ENCODE measurements around the gene STARD5.

STARD5 gene

GRCh38 chr15:81282606-81282895 is 41.4 kb downstream of the STARD5 start:
- Histone ChIP-seq H3K4me3 (ENCODE audit: low read depth, low read length) (no peak overlapping the region), H2AFZ (ENCODE audit: low read length, unreplicated experiment) (no peak overlapping the region), H3K36me3 (ENCODE audit: insufficient read depth, low read length) (no peaks in the 10 kb centered on the region), H3K79me2 (ENCODE audit: control insufficient read depth, insufficient read depth, low read length, unreplicated experiment) (no peaks in the 10 kb centered on the region), H3K27me3 (ENCODE audit: insufficient read depth, low read length) (peaks cover 22% of the 10 kb centered on the region), H3K4me1 (ENCODE audit: control insufficient read depth, insufficient read depth, low read length, unreplicated experiment) (no peaks in the 10 kb centered on the region), H3K27ac (ENCODE audit: low read depth, low read length) (no peak overlapping the region)

GRCh38 chr15:81281766-81282605 is 42.0 kb downstream of the STARD5 start:
- H3K4me1 ChIP-seq (ENCODE audit: control insufficient read depth, insufficient read depth, low read length, unreplicated experiment), result no peaks in the 10 kb centered on the region
- H3K4me3 ChIP-seq (ENCODE audit: low read depth, low read length), result no peak overlapping the region
- no peak overlapping the region for H3K27ac ChIP-seq (ENCODE audit: low read depth, low read length)
- peaks cover 22% of the 10 kb centered on the region for H3K27me3 ChIP-seq (ENCODE audit: insufficient read depth, low read length)
- H2AFZ ChIP-seq (ENCODE audit: low read length, unreplicated experiment), result no peak overlapping the region
- no peaks in the 10 kb centered on the region for H3K36me3 ChIP-seq (ENCODE audit: insufficient read depth, low read length)
- no peaks in the 10 kb centered on the region for H3K79me2 ChIP-seq (ENCODE audit: control insufficient read depth, insufficient read depth, low read length, unreplicated experiment)

- H3K27me3 ChIP-seq (ENCODE audit: insufficient read depth, low read length), result peaks cover 19% of the 10 kb centered on the region
- no peaks in the 10 kb centered on the region for H3K36me3 ChIP-seq (ENCODE audit: insufficient read depth, low read length)
- no peak overlapping the region for H3K4me3 ChIP-seq (ENCODE audit: low read depth, low read length)
- H3K79me2 ChIP-seq (ENCODE audit: control insufficient read depth, insufficient read depth, low read length, unreplicated experiment), result no peaks in the 10 kb centered on the region
- H3K4me1 ChIP-seq (ENCODE audit: control insufficient read depth, insufficient read depth, low read length, unreplicated experiment), result no peaks in the 10 kb centered on the region
- no peak overlapping the region for H2AFZ ChIP-seq (ENCODE audit: low read length, unreplicated experiment)
- no peak overlapping the region for H3K27ac ChIP-seq (ENCODE audit: low read depth, low read length)
Observed at GRCh38 chr15:81281456-81281735, 42.5 kb downstream of the STARD5 start.

GRCh38 chr15:81280696-81281455 is 43.1 kb downstream of the STARD5 start:
- Histone ChIP-seq H3K4me1 (ENCODE audit: control insufficient read depth, insufficient read depth, low read length, unreplicated experiment) (no peaks in the 10 kb centered on the region), H3K79me2 (ENCODE audit: control insufficient read depth, insufficient read depth, low read length, unreplicated experiment) (no peaks in the 10 kb centered on the region), H3K36me3 (ENCODE audit: insufficient read depth, low read length) (no peaks in the 10 kb centered on the region), H3K27ac (ENCODE audit: low read depth, low read length) (no peak overlapping the region), H3K4me3 (ENCODE audit: low read depth, low read length) (no peak overlapping the region), H2AFZ (ENCODE audit: low read length, unreplicated experiment) (no peak overlapping the region), H3K27me3 (ENCODE audit: insufficient read depth, low read length) (peaks cover 14% of the 10 kb centered on the region)

GRCh38 chr15:81279621-81280485 is 44.1 kb downstream of the STARD5 start:
- Histone ChIP-seq H3K4me1 (ENCODE audit: control insufficient read depth, insufficient read depth, low read length, unreplicated experiment) (no peaks in the 10 kb centered on the region), H3K36me3 (ENCODE audit: insufficient read depth, low read length) (no peaks in the 10 kb centered on the region), H3K27ac (ENCODE audit: low read depth, low read length) (no peak overlapping the region), H3K4me3 (ENCODE audit: low read depth, low read length) (no peak overlapping the region), H2AFZ (ENCODE audit: low read length, unreplicated experiment) (no peak overlapping the region), H3K27me3 (ENCODE audit: insufficient read depth, low read length) (peaks cover 5% of the 10 kb centered on the region; the same call in 1 of the 2 replicates), H3K79me2 (ENCODE audit: control insufficient read depth, insufficient read depth, low read length, unreplicated experiment) (no peaks in the 10 kb centered on the region)

- Histone ChIP-seq H3K27ac (ENCODE audit: low read depth, low read length) (no peak overlapping the region), H3K4me3 (ENCODE audit: low read depth, low read length) (no peak overlapping the region), H3K36me3 (ENCODE audit: insufficient read depth, low read length) (no peaks in the 10 kb centered on the region), H3K4me1 (ENCODE audit: control insufficient read depth, insufficient read depth, low read length, unreplicated experiment) (no peaks in the 10 kb centered on the region), H2AFZ (ENCODE audit: low read length, unreplicated experiment) (no peak overlapping the region), H3K79me2 (ENCODE audit: control insufficient read depth, insufficient read depth, low read length, unreplicated experiment) (no peaks in the 10 kb centered on the region), H3K27me3 (ENCODE audit: insufficient read depth, low read length) (peaks cover 5% of the 10 kb centered on the region; the same call in 1 of the 2 replicates)
Observed at GRCh38 chr15:81278306-81279029, 45.5 kb downstream of the STARD5 start.

- no peak overlapping the region for H3K27ac ChIP-seq (ENCODE audit: low read depth, low read length)
- no peaks in the 10 kb centered on the region for H3K4me1 ChIP-seq (ENCODE audit: control insufficient read depth, insufficient read depth, low read length, unreplicated experiment)
- H3K79me2 ChIP-seq (ENCODE audit: control insufficient read depth, insufficient read depth, low read length, unreplicated experiment), result no peaks in the 10 kb centered on the region
- H3K27me3 ChIP-seq (ENCODE audit: insufficient read depth, low read length), result peaks cover 5% of the 10 kb centered on the region; the same call in 1 of the 2 replicates
- no peak overlapping the region for H2AFZ ChIP-seq (ENCODE audit: low read length, unreplicated experiment)
- H3K36me3 ChIP-seq (ENCODE audit: insufficient read depth, low read length), result no peaks in the 10 kb centered on the region
- H3K4me3 ChIP-seq (ENCODE audit: low read depth, low read length), result no peak overlapping the region
Observed at GRCh38 chr15:81277851-81278250, 46.1 kb downstream of the STARD5 start.

GRCh38 chr15:81276967-81277366 is 47.0 kb downstream of the STARD5 start:
- no peak overlapping the region for H3K27ac ChIP-seq (ENCODE audit: low read depth, low read length)
- H3K4me3 ChIP-seq (ENCODE audit: low read depth, low read length), result no peak overlapping the region
- no peaks in the 10 kb centered on the region for H3K79me2 ChIP-seq (ENCODE audit: control insufficient read depth, insufficient read depth, low read length, unreplicated experiment)
- no peaks in the 10 kb centered on the region for H3K36me3 ChIP-seq (ENCODE audit: insufficient read depth, low read length)
- H2AFZ ChIP-seq (ENCODE audit: low read length, unreplicated experiment), result no peak overlapping the region
- no peaks in the 10 kb centered on the region for H3K4me1 ChIP-seq (ENCODE audit: control insufficient read depth, insufficient read depth, low read length, unreplicated experiment)
- peaks cover 4% of the 10 kb centered on the region; the same call in 1 of the 2 replicates for H3K27me3 ChIP-seq (ENCODE audit: insufficient read depth, low read length)

- Histone ChIP-seq H3K27ac (ENCODE audit: low read depth, low read length) (no peak overlapping the region), H3K27me3 (ENCODE audit: insufficient read depth, low read length) (no peaks in the 10 kb centered on the region), H3K4me3 (ENCODE audit: low read depth, low read length) (no peak overlapping the region), H3K4me1 (ENCODE audit: control insufficient read depth, insufficient read depth, low read length, unreplicated experiment) (peaks cover 1% of the 10 kb centered on the region), H3K36me3 (ENCODE audit: insufficient read depth, low read length) (no peaks in the 10 kb centered on the region), H3K79me2 (ENCODE audit: control insufficient read depth, insufficient read depth, low read length, unreplicated experiment) (no peaks in the 10 kb centered on the region), H2AFZ (ENCODE audit: low read length, unreplicated experiment) (no peak overlapping the region)
Observed at GRCh38 chr15:81275711-81276392, 48.1 kb downstream of the STARD5 start.
